ENCODE results near the gene P2RX6. TPM values are rescaled to one million over a fixed set of nuclear protein-coding genes. Genes with fewer than 3 reads are reported as not detected.
"Not testable (repeated sequence)": the region's sequence is repeated elsewhere in the genome, so short reads cannot be mapped to it uniquely, and the experiment has no call there.

Gene P2RX6
- total RNA-seq, 1 experiment from 2014 or later, result 0.46 TPM

- BruUV-seq (replicated peaks); H3K4me3 ChIP-seq (ENCODE audit: low read depth in 2 of 2, low read length in 2 of 2); POLR2A ChIA-PET; H3K9me3 ChIP-seq (ENCODE audit: control insufficient read depth, insufficient read depth, low read depth, low read length); DNase-seq (ENCODE audit: low read depth, low spot score); H3K27me3 ChIP-seq (ENCODE audit: control insufficient read depth, insufficient read depth, low read length); intact Hi-C loops (cut with micrococcal nuclease; ENCODE audit: unreplicated experiment); H3K27ac ChIP-seq (ENCODE audit: low read length); CTCF ChIA-PET; H3K36me3 ChIP-seq (ENCODE audit: control insufficient read depth, insufficient read depth, low read length); ATAC-seq; H3K4me1 ChIP-seq (ENCODE audit: control insufficient read depth, insufficient read depth, low read length); in situ Hi-C loops (cut with HindIII; ENCODE audit: low pct_unique_long_range_greater_than_20kb, low sequenced_read_pairs): not testable (repeated sequence)
Observed at GRCh38 chr22:21048965-21049364, 34.0 kb downstream of the P2RX6 start.

- Histone ChIP-seq H3K4me3 (ENCODE audit: low read depth in 2 of 2, low read length in 2 of 2) (no peak overlapping the region), H3K9me3 (ENCODE audit: control insufficient read depth, insufficient read depth, low read depth, low read length) (no peaks in the 10 kb centered on the region), H3K27me3 (ENCODE audit: control insufficient read depth, insufficient read depth, low read length) (no peaks in the 10 kb centered on the region), H3K4me1 (ENCODE audit: control insufficient read depth, insufficient read depth, low read length) (no peaks in the 10 kb centered on the region), H3K36me3 (ENCODE audit: control insufficient read depth, insufficient read depth, low read length) (no peaks in the 10 kb centered on the region), H3K27ac (ENCODE audit: low read length) (no peak overlapping the region)
- no peak for ATAC-seq
- no peak for DNase-seq (ENCODE audit: low read depth, low spot score)
- in situ Hi-C loops (cut with HindIII; ENCODE audit: low pct_unique_long_range_greater_than_20kb, low sequenced_read_pairs) (no loop called here), intact Hi-C loops (cut with micrococcal nuclease; ENCODE audit: unreplicated experiment) (no loop called here)
- CTCF ChIA-PET, result no interaction called here
- BruUV-seq (replicated peaks), result no TSS peak
- POLR2A ChIA-PET, result no interaction called here
- TF ChIP-seq SIN3A (IDR thresholded peaks at IDR 0.05; ENCODE audit: borderline replicate concordance, insufficient read depth, low read depth, low read length), result no peak
- TF ChIP-seq TCF7L2 (IDR thresholded peaks at IDR 0.05; ENCODE audit: low read depth, low read length), result no peak
- no peak for TF ChIP-seq REST (IDR thresholded peaks at IDR 0.05; ENCODE audit: insufficient read depth in 1 of 2, low read depth in 2 of 2, low read length in 1 of 2)
- no peak for TF ChIP-seq CTCF (IDR thresholded peaks at IDR 0.05)
- TF ChIP-seq POLR2AphosphoS5 (IDR thresholded peaks at IDR 0.05; ENCODE audit: low read depth, low read length), result no peak
Observed at GRCh38 chr22:21051145-21051830, 36.3 kb downstream of the P2RX6 start.

- H3K4me3 ChIP-seq (ENCODE audit: low read depth in 2 of 2, low read length in 2 of 2), result no peak overlapping the region
- DNase-seq (ENCODE audit: low read depth, low spot score), result no peak
- no peaks in the 10 kb centered on the region for H3K27me3 ChIP-seq (ENCODE audit: control insufficient read depth, insufficient read depth, low read length)
- no peaks in the 10 kb centered on the region for H3K4me1 ChIP-seq (ENCODE audit: control insufficient read depth, insufficient read depth, low read length)
- CTCF ChIA-PET, result no interaction called here
- no peak for ATAC-seq
- H3K27ac ChIP-seq (ENCODE audit: low read length), result no peak overlapping the region
- in situ Hi-C loops (cut with HindIII; ENCODE audit: low pct_unique_long_range_greater_than_20kb, low sequenced_read_pairs) (no loop called here), intact Hi-C loops (cut with micrococcal nuclease; ENCODE audit: unreplicated experiment) (no loop called here)
- no peak for TF ChIP-seq TCF7L2 (IDR thresholded peaks at IDR 0.05; ENCODE audit: low read depth, low read length)
- TF ChIP-seq CTCF (IDR thresholded peaks at IDR 0.05), result no peak
- no peak for TF ChIP-seq SIN3A (IDR thresholded peaks at IDR 0.05; ENCODE audit: borderline replicate concordance, insufficient read depth, low read depth, low read length)
- TF ChIP-seq REST (IDR thresholded peaks at IDR 0.05; ENCODE audit: insufficient read depth in 1 of 2, low read depth in 2 of 2, low read length in 1 of 2), result no peak
- no peak for TF ChIP-seq POLR2AphosphoS5 (IDR thresholded peaks at IDR 0.05; ENCODE audit: low read depth, low read length)
- H3K36me3 ChIP-seq (ENCODE audit: control insufficient read depth, insufficient read depth, low read length), result no peaks in the 10 kb centered on the region
- no peaks in the 10 kb centered on the region for H3K9me3 ChIP-seq (ENCODE audit: control insufficient read depth, insufficient read depth, low read depth, low read length)
- POLR2A ChIA-PET, result no interaction called here
- no TSS peak for BruUV-seq (replicated peaks)
Observed at GRCh38 chr22:21051831-21052400, 37.0 kb downstream of the P2RX6 start.

Measured in Panc1 (cell line).